Tibial artery (tissue), 4 donors: ENCODE data around the gene MAB21L4.

ENCODE experiments used
- DNase-seq, 2 donors: peaks; one replicate each; pipeline ENCODE4 v3.0.0-alpha.2; 2019
- H3K27ac ChIP-seq, 2 donors: fragments of 200-600 bp; sonication (generic) in 1 of 2; 1 replicate in 1 of 2; 2 replicates in 1 of 2; pipeline ENCODE4 v1.5.1; 2018 to 2019; ENCODE audit warnings: mild to moderate bottlenecking in 1 of 2
- H3K27me3 ChIP-seq, 2 donors: fragments of 200-600 bp; sonication (generic) in 1 of 2; one replicate each; pipeline versions ENCODE4 v1.5.1 to v1.6.0; 2016 to 2019
- H3K36me3 ChIP-seq, 3 donors: fragments of 200-600 bp; sonication (generic) in 2 of 3; one replicate each; pipeline ENCODE4 v1.5.1; 2016 to 2019; ENCODE audit warnings: mild to moderate bottlenecking in 2 of 3
- H3K4me1 ChIP-seq, 4 donors: fragments of 200-600 bp; sonication (generic) in 2 of 4; 1 replicate in 3 of 4; 2 replicates in 1 of 4; pipeline ENCODE4 v1.5.1; 2016 to 2019
- H3K4me3 ChIP-seq, 2 donors: fragments of 200-600 bp; sonication (generic) in 1 of 2; 1 replicate in 1 of 2; 2 replicates in 1 of 2; pipeline ENCODE4 v1.5.1; 2018 to 2019; ENCODE audit warnings: mild to moderate bottlenecking in 2 of 2
- H3K9me3 ChIP-seq, 3 donors: fragments of 200-600 bp; sonication (generic) in 1 of 3; one replicate each; pipeline ENCODE4 v1.5.1; 2016 to 2019
- intact Hi-C: fragments of 100-400 bp; cut with DNase I; formaldehyde crosslinking; loops from one replicate; pipeline ENCODE4 v1.15.0; 2023; ENCODE audit warnings: low total_unique reads
- TF ChIP-seq, protein P1 (sequence below), 2 experiments: fragments of 200-600 bp in 1 of 2; fragments of 450-650 bp in 1 of 2; IDR thresholded peaks; one replicate each; pipeline ENCODE4 v1.5.1; 2017 to 2019; ENCODE audit warnings: antibody characterized with exemption in 2 of 2, mild to moderate bottlenecking in 1 of 2, moderate library complexity in 1 of 2

The MAB21L4 gene

DNA sequence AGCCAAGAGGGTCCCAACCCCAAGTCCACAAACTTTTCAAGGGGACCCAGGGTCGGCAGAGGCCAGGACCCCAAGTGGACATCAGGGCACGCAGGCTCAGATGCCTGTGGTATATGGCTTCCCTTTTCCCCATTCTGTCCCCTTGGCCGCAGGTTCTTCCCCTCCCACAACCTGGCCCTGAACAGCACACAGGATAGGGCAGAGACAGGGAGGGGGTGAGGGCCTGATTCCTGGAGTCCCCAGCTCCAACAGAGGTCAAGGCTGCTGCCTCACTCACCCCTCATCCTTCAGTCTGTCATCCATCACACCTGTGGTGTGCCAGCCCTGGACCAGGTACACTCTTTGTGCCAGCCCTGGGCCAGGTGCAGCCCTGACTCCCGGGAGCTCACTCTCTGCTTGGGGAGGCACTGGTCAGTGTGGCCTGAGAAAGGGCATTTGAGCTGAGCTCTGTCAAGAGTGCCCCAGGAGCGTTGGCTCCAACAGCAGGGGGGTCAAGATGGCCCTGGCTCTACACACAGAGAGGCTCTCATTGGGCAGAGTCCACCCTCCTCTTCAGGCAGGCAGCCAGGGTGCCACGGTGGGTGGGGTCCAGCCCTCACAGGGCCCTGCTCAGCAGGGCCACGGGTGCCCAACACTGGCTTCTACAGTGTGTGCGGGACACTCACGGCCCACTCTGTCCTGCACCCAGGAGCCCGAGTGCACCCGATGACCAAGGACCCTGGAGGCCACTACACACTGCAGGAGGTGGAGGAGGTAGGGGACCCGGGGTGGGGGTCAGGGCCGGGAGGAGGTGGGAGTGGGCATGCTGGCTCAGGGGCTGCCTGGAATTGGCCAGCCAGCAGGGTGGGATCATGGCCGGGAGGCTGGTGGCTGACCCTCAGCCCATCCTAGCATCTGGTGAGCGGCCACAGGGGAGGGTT lies 25.7 kb downstream of the MAB21L4 start:
- intact Hi-C loops = no loop called here
- Histone ChIP-seq H3K4me3 (no peak overlapping the region), H3K27me3 (peaks cover 0 to 55% of the 10 kb centered on the region in 2 donors), H3K36me3 (no peaks in the 10 kb centered on the region), H3K27ac (no peak overlapping the region), H3K9me3 (no peaks in the 10 kb centered on the region), H3K4me1 (no peaks in the 10 kb centered on the region)
- TF ChIP-seq, protein P1, sequence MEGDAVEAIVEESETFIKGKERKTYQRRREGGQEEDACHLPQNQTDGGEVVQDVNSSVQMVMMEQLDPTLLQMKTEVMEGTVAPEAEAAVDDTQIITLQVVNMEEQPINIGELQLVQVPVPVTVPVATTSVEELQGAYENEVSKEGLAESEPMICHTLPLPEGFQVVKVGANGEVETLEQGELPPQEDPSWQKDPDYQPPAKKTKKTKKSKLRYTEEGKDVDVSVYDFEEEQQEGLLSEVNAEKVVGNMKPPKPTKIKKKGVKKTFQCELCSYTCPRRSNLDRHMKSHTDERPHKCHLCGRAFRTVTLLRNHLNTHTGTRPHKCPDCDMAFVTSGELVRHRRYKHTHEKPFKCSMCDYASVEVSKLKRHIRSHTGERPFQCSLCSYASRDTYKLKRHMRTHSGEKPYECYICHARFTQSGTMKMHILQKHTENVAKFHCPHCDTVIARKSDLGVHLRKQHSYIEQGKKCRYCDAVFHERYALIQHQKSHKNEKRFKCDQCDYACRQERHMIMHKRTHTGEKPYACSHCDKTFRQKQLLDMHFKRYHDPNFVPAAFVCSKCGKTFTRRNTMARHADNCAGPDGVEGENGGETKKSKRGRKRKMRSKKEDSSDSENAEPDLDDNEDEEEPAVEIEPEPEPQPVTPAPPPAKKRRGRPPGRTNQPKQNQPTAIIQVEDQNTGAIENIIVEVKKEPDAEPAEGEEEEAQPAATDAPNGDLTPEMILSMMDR (IDR thresholded peaks at IDR 0.05) = no peak
- peak in 1 of 2 donors; percentile 48 for DNase-seq

DNA sequence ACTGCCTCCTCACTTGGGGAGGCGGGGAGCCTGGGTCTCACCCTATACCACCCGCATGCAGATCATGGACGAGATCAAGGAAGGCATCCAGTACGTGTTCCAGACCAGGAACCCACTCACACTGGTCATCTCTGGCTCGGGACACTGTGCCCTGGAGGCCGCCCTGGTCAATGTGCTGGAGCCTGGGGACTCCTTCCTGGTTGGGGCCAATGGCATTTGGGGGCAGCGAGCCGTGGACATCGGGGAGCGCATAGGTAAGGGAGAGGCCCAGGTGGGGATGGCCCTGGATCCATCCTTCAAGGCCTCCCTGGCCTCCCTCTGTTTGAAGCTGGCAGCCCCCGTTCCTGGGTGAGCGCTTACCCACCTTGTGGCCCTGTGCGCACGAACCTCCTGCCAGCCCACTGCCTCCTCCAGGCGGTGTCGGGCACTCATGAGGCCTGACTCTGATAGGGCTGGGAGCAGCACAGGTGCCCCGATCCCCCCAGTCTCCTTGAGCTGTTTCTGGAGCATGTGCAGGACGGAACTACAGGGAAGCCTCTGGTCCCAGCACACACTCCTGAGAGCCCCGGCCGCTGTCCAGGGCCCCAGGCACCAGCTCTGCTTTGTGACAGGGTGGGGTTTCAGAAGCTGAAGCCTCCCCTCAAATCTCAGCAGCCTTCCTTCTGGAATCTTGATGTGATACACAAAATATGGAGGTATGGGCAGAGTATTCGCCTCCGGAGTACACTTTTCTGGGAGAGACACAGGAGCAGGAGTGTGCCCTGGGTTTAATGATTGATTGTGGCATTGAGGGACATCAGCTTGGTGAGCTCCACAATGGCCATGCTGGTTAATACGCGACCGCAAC lies 26.6 kb downstream of the MAB21L4 start:
- Histone ChIP-seq H3K4me1 (no peaks in the 10 kb centered on the region), H3K9me3 (no peaks in the 10 kb centered on the region), H3K27me3 (peaks cover 0 to 48% of the 10 kb centered on the region in 2 donors), H3K4me3 (no peak overlapping the region), H3K27ac (no peak overlapping the region), H3K36me3 (no peaks in the 10 kb centered on the region)
- intact Hi-C loops = no loop called here
- TF ChIP-seq, protein P1 (IDR thresholded peaks at IDR 0.05) = no peak
- no peak for DNase-seq

DNA sequence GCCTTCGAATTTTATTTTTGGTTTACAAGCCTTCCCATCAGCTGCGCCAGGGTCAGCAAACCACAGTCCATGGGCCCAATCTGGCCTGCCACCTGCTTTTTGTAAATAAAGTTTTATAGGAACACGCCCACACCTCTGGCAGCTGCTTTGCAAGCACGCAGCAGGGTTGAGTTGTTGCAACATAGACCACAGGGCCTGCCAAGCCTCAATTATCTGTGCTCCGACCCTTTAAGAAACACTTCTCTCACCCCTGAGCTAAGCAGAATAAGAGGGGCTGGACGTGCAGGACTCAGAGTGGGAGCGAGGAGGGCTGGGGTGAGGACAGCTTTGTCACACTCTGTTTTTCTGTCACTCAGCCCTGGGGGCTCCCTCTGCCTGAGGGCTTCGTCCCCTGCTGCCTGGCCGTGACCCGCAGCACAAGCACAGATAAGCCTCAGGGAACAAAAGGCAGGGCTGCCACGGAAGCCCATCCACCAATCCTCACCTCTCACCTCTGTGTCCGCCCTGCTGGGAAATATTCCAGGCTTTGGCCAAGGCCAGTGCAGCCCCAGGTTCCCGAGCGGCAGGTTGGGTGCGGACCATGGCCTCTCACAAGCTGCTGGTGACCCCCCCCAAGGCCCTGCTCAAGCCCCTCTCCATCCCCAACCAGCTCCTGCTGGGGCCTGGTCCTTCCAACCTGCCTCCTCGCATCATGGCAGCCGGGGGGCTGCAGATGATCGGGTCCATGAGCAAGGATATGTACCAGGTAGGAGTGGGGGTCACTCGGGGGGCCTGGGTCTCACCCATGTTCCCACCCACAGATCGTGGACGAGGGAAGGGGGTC lies 27.5 kb downstream of the MAB21L4 start, which contains the start of gene AGXT:
TSS of gene AGXT (plus strand) at position 539 of the 823 bp plus-strand sequence. CDS start at position 581, 42 bp downstream.
- Histone ChIP-seq H3K9me3 (no peaks in the 10 kb centered on the region), H3K36me3 (no peaks in the 10 kb centered on the region), H3K4me3 (no peak within 1 kb of the TSS), H3K27me3 (peaks cover 0 to 43% of the 10 kb centered on the region in 2 donors), H3K27ac (no peak within 1 kb of the TSS), H3K4me1 (no peaks in the 10 kb centered on the region)
- intact Hi-C loops = no loop called here
- TF ChIP-seq, protein P1 (IDR thresholded peaks at IDR 0.05) = no peak
- DNase-seq = peak in 1 of 2 donors; percentile 54

DNA sequence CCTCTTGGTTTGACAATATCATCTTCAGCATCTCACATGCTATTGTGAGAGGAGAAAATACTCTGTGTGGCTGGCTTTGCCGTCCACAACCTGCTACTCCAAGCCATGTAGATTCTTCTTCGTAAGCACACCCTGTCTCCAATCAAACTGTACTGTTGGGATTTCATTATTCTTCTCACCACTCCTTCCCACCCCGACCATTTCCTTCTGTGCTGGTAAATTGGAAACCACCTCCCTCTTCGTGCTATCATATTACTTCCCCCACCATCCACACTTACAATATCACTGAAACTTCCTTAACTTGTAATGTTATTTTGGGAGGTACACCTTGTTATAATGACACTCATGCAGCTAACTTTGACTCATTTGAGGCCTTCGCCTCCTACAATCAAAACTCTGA lies 30.6 kb downstream of the MAB21L4 start:
- no peaks in the 10 kb centered on the region for H3K9me3 ChIP-seq
- H3K27me3 ChIP-seq = peaks cover 0 to 20% of the 10 kb centered on the region in 2 donors
- intact Hi-C loops = no loop called here
- no peaks in the 10 kb centered on the region for H3K4me1 ChIP-seq
- H3K36me3 ChIP-seq = no peaks in the 10 kb centered on the region
- DNase-seq = no peak
- no peak overlapping the region for H3K27ac ChIP-seq
- TF ChIP-seq, protein P1 (IDR thresholded peaks at IDR 0.05) = no peak
- no peak overlapping the region for H3K4me3 ChIP-seq

DNA sequence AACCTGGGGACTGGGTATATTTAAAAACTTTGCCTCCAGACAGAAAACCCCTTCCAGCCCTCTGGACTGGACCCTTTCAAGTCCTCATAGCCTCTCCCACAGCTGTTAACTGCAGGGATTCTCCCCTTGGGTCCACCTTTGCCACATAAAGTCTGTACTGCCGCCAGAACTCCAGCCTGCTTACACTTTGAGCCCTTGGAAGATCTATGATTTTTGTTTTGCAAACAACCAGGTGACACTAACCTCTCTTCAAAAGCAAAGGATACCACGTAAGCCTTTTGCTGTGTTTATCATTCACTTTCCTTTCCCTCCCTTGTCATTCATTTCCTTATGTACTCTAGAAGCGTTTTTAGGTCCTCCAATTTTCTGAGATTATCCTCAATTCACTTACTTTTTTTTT lies 31.5 kb downstream of the MAB21L4 start:
- Histone ChIP-seq H3K27me3 (peaks cover 0 to 10% of the 10 kb centered on the region in 2 donors), H3K9me3 (no peaks in the 10 kb centered on the region), H3K4me3 (no peak overlapping the region), H3K4me1 (no peaks in the 10 kb centered on the region), H3K36me3 (no peaks in the 10 kb centered on the region), H3K27ac (no peak overlapping the region)
- DNase-seq = no peak
- TF ChIP-seq, protein P1 (IDR thresholded peaks at IDR 0.05) = no peak
- intact Hi-C loops = no loop called here
